Measurements from ENCODE around the gene CRYBG1. TPM values are rescaled to one million over a fixed set of nuclear protein-coding genes. Genes with fewer than 3 reads are reported as not detected.

Gene CRYBG1
- total RNA-seq, 1 experiment from 2014 or later = 19.9 TPM

GRCh38 chr6:106564476-106564875, 204.0 kb downstream of the CRYBG1 start:
- Histone ChIP-seq H3K36me3 (ENCODE audit: low read depth, low read length) (peaks cover 6% of the 10 kb centered on the region; the same call in 1 of the 2 replicates), H3K9me3 (ENCODE audit: low read length) (no peaks in the 10 kb centered on the region), H3K79me2 (ENCODE audit: low read length) (no peaks in the 10 kb centered on the region), H4K20me1 (ENCODE audit: low read length) (no peaks in the 10 kb centered on the region), H3K27me3 (ENCODE audit: low read length) (no peaks in the 10 kb centered on the region), H3K4me2 (ENCODE audit: low read length) (no peak overlapping the region), H3K4me3 (ENCODE audit: low read length) (no peak overlapping the region), H3K4me1 (ENCODE audit: insufficient read depth, low read length) (peaks cover 23% of the 10 kb centered on the region; the same call in 1 of the 2 replicates), H2AFZ (ENCODE audit: low read length) (no peak overlapping the region), H3K9me2 (replicated peaks; ENCODE audit: low read length) (no peaks in the 10 kb centered on the region), H3K9ac (ENCODE audit: low read length) (no peak overlapping the region), H3K27ac (ENCODE audit: low read length) (no peak overlapping the region), H3F3A (ENCODE audit: low read length, unreplicated experiment) (no peaks in the 10 kb centered on the region)
- ChIA-PET POLR2A (ENCODE audit: unreplicated experiment) (no interaction called here), CTCF (no interaction called here)
- intact Hi-C loops (cut with micrococcal nuclease) = no loop called here
- DNase-seq = no peak
- ATAC-seq = no peak
- TF ChIP-seq EZH2phosphoT487 (IDR thresholded peaks at IDR 0.05; ENCODE audit: borderline replicate concordance, low read length) (no peak), EZH2 (IDR thresholded peaks at IDR 0.05; ENCODE audit: low read length, unreplicated experiment) (no peak), CTCF (conservative IDR thresholded peaks at IDR 0.05; ENCODE audit: low read depth, low read length) (no peak)
- no TSS peak for BruUV-seq (replicated peaks)

DNA sequence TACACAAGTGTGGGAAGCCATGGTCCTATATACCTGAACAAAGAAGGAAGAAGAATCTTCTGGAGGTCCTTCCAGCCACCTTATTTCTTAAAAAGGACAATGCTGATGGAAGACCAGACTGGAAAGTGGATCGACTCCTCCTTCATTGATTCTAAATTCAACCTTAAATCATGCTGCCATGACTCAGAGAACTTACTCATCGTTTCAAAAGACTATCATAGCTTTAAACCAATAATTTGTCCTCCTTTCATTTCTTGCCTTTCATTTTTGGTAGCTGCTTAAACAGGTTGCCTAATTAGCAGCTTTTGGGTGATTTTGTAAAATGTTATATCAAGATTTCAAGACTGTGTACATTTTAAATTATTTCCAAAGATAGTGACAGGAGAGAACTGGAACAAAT, 208.0 kb downstream of the CRYBG1 start:
- BruUV-seq (replicated peaks) = no TSS peak
- 0 out of 2 replicates have a peak, but pooled peaks have one; percentile 37 for ATAC-seq
- H3K4me3 ChIP-seq (ENCODE audit: low read length) = no peak overlapping the region
- no peaks in the 10 kb centered on the region for H3K9me3 ChIP-seq (ENCODE audit: low read length)
- no peak overlapping the region for H3K9ac ChIP-seq (ENCODE audit: low read length)
- H3K36me3 ChIP-seq (ENCODE audit: low read depth, low read length) = peaks cover 19% of the 10 kb centered on the region
- H3K4me1 ChIP-seq (ENCODE audit: insufficient read depth, low read length) = peaks cover 10% of the 10 kb centered on the region; the same call in 1 of the 2 replicates
- peak; percentile 37 for DNase-seq
- H4K20me1 ChIP-seq (ENCODE audit: low read length) = no peaks in the 10 kb centered on the region
- peak overlapping the region; percentile 28; the same call in 1 of the 2 replicates for H3K4me2 ChIP-seq (ENCODE audit: low read length)
- H3F3A ChIP-seq (ENCODE audit: low read length, unreplicated experiment) = no peaks in the 10 kb centered on the region
- intact Hi-C loops (cut with micrococcal nuclease) = no loop called here
- H3K9me2 ChIP-seq (replicated peaks; ENCODE audit: low read length) = no peaks in the 10 kb centered on the region
- H3K27me3 ChIP-seq (ENCODE audit: low read length) = no peaks in the 10 kb centered on the region
- H3K27ac ChIP-seq (ENCODE audit: low read length) = no peak overlapping the region
- CTCF ChIA-PET = no interaction called here
- no peaks in the 10 kb centered on the region for H3K79me2 ChIP-seq (ENCODE audit: low read length)
- TF ChIP-seq EZH2 (IDR thresholded peaks at IDR 0.05; ENCODE audit: low read length, unreplicated experiment) (no peak), EZH2phosphoT487 (IDR thresholded peaks at IDR 0.05; ENCODE audit: borderline replicate concordance, low read length) (no peak), CTCF (conservative IDR thresholded peaks at IDR 0.05; ENCODE audit: low read depth, low read length) (no peak)
- POLR2A ChIA-PET (ENCODE audit: unreplicated experiment) = interaction anchor here (0.6 to 0.7 kb wide), 2 partner anchors 78 to 207 kb away, joined by 3 read pairs; no protein-coding TSS in a partner anchor
- no peak overlapping the region for H2AFZ ChIP-seq (ENCODE audit: low read length)

DNA sequence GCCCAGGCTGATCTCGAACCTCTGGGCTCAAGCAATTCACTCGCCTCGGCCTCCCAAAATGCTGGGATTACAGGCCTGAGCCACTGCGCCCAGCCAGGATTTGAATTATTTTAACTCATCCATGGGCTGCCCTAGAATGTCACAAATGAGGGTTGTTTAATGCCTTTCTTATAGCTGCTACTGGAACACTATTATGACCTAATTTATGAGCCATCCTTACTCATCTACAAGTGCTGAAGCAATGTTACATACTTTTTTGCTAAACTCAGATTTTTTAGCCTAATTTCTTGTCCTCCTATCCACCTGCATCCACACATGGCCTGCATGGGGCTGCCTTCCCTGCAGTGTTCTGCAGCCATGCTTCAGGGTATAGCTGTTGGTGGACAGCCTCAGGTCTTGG, 208.9 kb downstream of the CRYBG1 start:
- no peaks in the 10 kb centered on the region for H3K9me2 ChIP-seq (replicated peaks; ENCODE audit: low read length)
- intact Hi-C loops (cut with micrococcal nuclease) = no loop called here
- no peaks in the 10 kb centered on the region for H3K9me3 ChIP-seq (ENCODE audit: low read length)
- H2AFZ ChIP-seq (ENCODE audit: low read length) = no peak overlapping the region
- no peak for TF ChIP-seq CTCF (conservative IDR thresholded peaks at IDR 0.05; ENCODE audit: low read depth, low read length)
- TF ChIP-seq EZH2 (IDR thresholded peaks at IDR 0.05; ENCODE audit: low read length, unreplicated experiment) = no peak
- TF ChIP-seq EZH2phosphoT487 (IDR thresholded peaks at IDR 0.05; ENCODE audit: borderline replicate concordance, low read length) = no peak
- DNase-seq (no peak), ATAC-seq (no peak)
- POLR2A ChIA-PET (ENCODE audit: unreplicated experiment) = no interaction called here
- H3K4me2 ChIP-seq (ENCODE audit: low read length) = no peak overlapping the region
- CTCF ChIA-PET = interaction anchor here (0.7 kb wide), 1 partner anchor 127 kb away, joined by 3 read pairs; no protein-coding TSS in a partner anchor
- no TSS peak for BruUV-seq (replicated peaks)
- H3K79me2 ChIP-seq (ENCODE audit: low read length) = no peaks in the 10 kb centered on the region
- no peak overlapping the region for H3K9ac ChIP-seq (ENCODE audit: low read length)
- H3K4me3 ChIP-seq (ENCODE audit: low read length) = no peak overlapping the region
- H3K27ac ChIP-seq (ENCODE audit: low read length) = no peak overlapping the region
- H4K20me1 ChIP-seq (ENCODE audit: low read length) = no peaks in the 10 kb centered on the region
- H3F3A ChIP-seq (ENCODE audit: low read length, unreplicated experiment) = no peaks in the 10 kb centered on the region
- peaks cover 19% of the 10 kb centered on the region for H3K36me3 ChIP-seq (ENCODE audit: low read depth, low read length)
- H3K4me1 ChIP-seq (ENCODE audit: insufficient read depth, low read length) = peaks cover 13% of the 10 kb centered on the region
- no peaks in the 10 kb centered on the region for H3K27me3 ChIP-seq (ENCODE audit: low read length)

Data from PC-3 (cell line).